ENCODE data around the gene ADK. TPM values are rescaled to one million over a fixed set of nuclear protein-coding genes. Genes with fewer than 3 reads are reported as not detected.

The ADK gene
- total and polyA plus RNA-seq, 2 donors (not counting 3 experiments of a cell fraction or from before 2014, with no cell fraction given): 11.7 to 46.5 TPM

DNA sequence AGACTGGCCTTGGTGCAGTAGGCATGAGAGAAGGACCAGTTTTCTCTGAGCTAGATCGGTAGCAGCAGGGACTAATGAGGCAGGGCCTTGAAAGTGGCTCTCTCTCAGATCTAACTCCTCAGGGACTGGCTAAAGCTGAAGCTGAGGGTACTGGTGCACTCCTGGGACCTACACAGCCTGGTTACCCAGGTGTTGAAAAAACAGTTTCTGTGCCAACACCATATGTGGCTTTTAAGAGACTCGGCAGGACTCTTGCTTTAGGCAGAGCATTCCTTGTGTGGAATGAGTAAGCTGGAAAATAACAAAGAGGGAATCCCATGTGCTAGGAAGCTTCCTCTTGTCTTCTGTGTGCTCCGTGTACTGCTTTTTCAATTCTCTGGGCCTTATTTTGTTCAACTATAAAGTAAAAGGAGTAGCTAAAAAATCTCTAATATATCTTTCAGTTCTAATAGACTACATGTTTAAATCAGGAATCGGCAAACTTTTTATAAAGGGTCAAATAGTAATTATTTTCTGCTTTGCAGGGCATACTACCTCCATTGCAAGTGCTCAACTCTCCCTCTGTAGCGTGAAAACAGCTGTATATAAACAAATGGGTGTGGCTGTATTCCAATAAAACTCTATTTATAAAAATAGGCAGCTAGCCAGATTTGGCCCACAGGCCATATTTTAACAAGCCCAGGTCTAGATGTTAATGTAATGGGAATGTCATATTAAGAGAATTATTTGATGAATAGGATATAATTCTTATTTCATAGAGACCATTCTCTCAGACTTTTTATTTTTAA lies 489.3 kb downstream of the ADK start:
- CTCF ChIA-PET: interaction anchor here (0.7 kb wide), 1 partner anchor 13 kb away, joined by 3 read pairs; no protein-coding TSS in a partner anchor
- no peaks in the 10 kb centered on the region for H3K9me1 ChIP-seq (replicated peaks; ENCODE audit: control insufficient read depth, extremely low read depth, insufficient read depth, low read length)
- H3K9ac ChIP-seq (replicated peaks; ENCODE audit: extremely low read depth, insufficient read depth, low read length): no peak overlapping the region
- no peaks in the 10 kb centered on the region for H3K9me3 ChIP-seq (replicated peaks; ENCODE audit: control insufficient read depth, insufficient read depth, low read length)
- H3K36me3 ChIP-seq (ENCODE audit: control insufficient read depth in 2 of 2, extremely low read depth in 1 of 2, insufficient read depth in 2 of 2, low read length in 2 of 2): no peaks in the 10 kb centered on the region
- FAIRE-seq (no peak), DNase-seq (ENCODE audit: low read depth, low spot score) (no peak)
- H3K4me1 ChIP-seq (ENCODE audit: control insufficient read depth, extremely low read depth, insufficient read depth, low read length): no peaks in the 10 kb centered on the region
- no peak overlapping the region for H2AFZ ChIP-seq (ENCODE audit: low read depth, low read length)
- POLR2A ChIA-PET: no interaction called here
- TF ChIP-seq, protein P1, sequence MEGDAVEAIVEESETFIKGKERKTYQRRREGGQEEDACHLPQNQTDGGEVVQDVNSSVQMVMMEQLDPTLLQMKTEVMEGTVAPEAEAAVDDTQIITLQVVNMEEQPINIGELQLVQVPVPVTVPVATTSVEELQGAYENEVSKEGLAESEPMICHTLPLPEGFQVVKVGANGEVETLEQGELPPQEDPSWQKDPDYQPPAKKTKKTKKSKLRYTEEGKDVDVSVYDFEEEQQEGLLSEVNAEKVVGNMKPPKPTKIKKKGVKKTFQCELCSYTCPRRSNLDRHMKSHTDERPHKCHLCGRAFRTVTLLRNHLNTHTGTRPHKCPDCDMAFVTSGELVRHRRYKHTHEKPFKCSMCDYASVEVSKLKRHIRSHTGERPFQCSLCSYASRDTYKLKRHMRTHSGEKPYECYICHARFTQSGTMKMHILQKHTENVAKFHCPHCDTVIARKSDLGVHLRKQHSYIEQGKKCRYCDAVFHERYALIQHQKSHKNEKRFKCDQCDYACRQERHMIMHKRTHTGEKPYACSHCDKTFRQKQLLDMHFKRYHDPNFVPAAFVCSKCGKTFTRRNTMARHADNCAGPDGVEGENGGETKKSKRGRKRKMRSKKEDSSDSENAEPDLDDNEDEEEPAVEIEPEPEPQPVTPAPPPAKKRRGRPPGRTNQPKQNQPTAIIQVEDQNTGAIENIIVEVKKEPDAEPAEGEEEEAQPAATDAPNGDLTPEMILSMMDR (IDR thresholded peaks at IDR 0.05; ENCODE audit: extremely low read depth in 1 of 2, insufficient read depth in 1 of 2, low read depth in 1 of 2, low read length in 2 of 2): no peak
- TF ChIP-seq JUN (IDR thresholded peaks at IDR 0.05; ENCODE audit: borderline replicate concordance, insufficient read depth, insufficient read length, low read depth) (no peak), FOS (IDR thresholded peaks at IDR 0.05; ENCODE audit: borderline replicate concordance, insufficient read depth, low read length) (no peak), POLR2A (IDR thresholded peaks at IDR 0.05; ENCODE audit: low read depth, low read length) (no peak), MYC (IDR thresholded peaks at IDR 0.05; ENCODE audit: low read depth, low read length) (no peak), POLR2AphosphoS5 (IDR thresholded peaks at IDR 0.05; ENCODE audit: insufficient read depth, low read depth, low read length) (no peak), GATA2 (IDR thresholded peaks at IDR 0.05; ENCODE audit: insufficient read depth, insufficient read length, low read depth, low read length) (no peak), EZH2 (IDR thresholded peaks at IDR 0.05; ENCODE audit: borderline replicate concordance, low read depth, low read length, severe bottlenecking) (no peak)
- TF ChIP-seq, protein P2, sequence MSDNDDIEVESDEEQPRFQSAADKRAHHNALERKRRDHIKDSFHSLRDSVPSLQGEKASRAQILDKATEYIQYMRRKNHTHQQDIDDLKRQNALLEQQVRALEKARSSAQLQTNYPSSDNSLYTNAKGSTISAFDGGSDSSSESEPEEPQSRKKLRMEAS (IDR thresholded peaks at IDR 0.05; ENCODE audit: insufficient read depth, insufficient read length): no peak
- H3K4me3 ChIP-seq (replicated peaks in 1 of 3; ENCODE audit: insufficient read depth in 1 of 3, low read depth in 1 of 3, low read length in 3 of 3): no peak overlapping the region
- intact Hi-C loops (cut with micrococcal nuclease) (no loop called here), dilution Hi-C loops (cut with MboI; ENCODE audit: extremely low pct_ligation_motif_present, low sequenced_read_pairs) (no loop called here)
- BruUV-seq (replicated peaks): no TSS peak
- H3K4me2 ChIP-seq (ENCODE audit: insufficient read depth, low read length): no peak overlapping the region
- no peaks in the 10 kb centered on the region for H3K27me3 ChIP-seq (ENCODE audit: control insufficient read depth in 2 of 2, insufficient read depth in 2 of 2, low read length in 2 of 2)
- no peak overlapping the region for H3K27ac ChIP-seq (ENCODE audit: insufficient read depth, low read depth, low read length)
- H4K20me1 ChIP-seq (replicated peaks; ENCODE audit: control insufficient read depth, extremely low read depth, insufficient read depth, low read length): no peaks in the 10 kb centered on the region
- H3K79me2 ChIP-seq (ENCODE audit: control insufficient read depth, insufficient read depth, low read length): no peaks in the 10 kb centered on the region

All from endothelial cell of umbilical vein (primary cell).